Panc1 (cell line): Measurements from ENCODE around the gene FN3K. TPM values are rescaled to one million over a fixed set of nuclear protein-coding genes. Genes with fewer than 3 reads are reported as not detected.
A peak's percentile ranks its signal among the peaks of the same experiment; 100 is the strongest.

Experiments
- ATAC-seq: fragments of 200-7000 bp; cut with Tn5 transposase; 2 replicates; pipeline ENCODE4 v1.9.1; 2020; ENCODE audit warnings: mild to moderate bottlenecking, moderate library complexity
- BruUV-seq: library from RNA; stranded (reverse); fragments of 400-500 nt; replicated peaks from 2 replicates; lab custom pipeline; 2021; lab: Mats Ljungman, UMichigan
- CTCF ChIA-PET: fragments of 300-600 bp; sonication (Branson Sonifier 250); formaldehyde crosslinking; loops from one replicate; lab custom pipeline; 2022; ENCODE audit warnings: antibody characterized with exemption; lab: Charles Lee
- POLR2A ChIA-PET: fragments of 300-600 bp; sonication (Branson Sonifier 250); formaldehyde crosslinking; loops from one replicate; lab custom pipeline; 2022; ENCODE audit warnings: antibody characterized with exemption; lab: Charles Lee
- DNase-seq: peaks from one replicate; pipeline ENCODE4 v3.0.0-alpha.2; 2010; ENCODE audit warnings: low read depth, low spot score
- H3K27ac ChIP-seq: 2 replicates; pipeline ENCODE4 v1.5.1; 2011; ENCODE audit warnings: mild to moderate bottlenecking, low read length, inconsistent platforms
- H3K27me3 ChIP-seq: fragments of 200-500 bp; sonication (Bioruptor generic); 2 replicates; pipeline ENCODE4 v1.6.0; 2014; ENCODE audit warnings: low read length, inconsistent platforms; ENCODE audit not compliant: control insufficient read depth, insufficient read depth
- H3K36me3 ChIP-seq: fragments of 200-500 bp; sonication (Bioruptor generic); 2 replicates; pipeline ENCODE4 v1.5.1; 2014; ENCODE audit warnings: inconsistent platforms, mild to moderate bottlenecking, low read length, moderate library complexity; ENCODE audit not compliant: control insufficient read depth, insufficient read depth
- H3K4me1 ChIP-seq: 2 replicates; pipeline ENCODE4 v1.5.1; 2011; ENCODE audit warnings: inconsistent platforms, mild to moderate bottlenecking, low read length, moderate library complexity; ENCODE audit not compliant: control insufficient read depth, insufficient read depth
- H3K4me3 ChIP-seq, 2 experiments: 2 replicates each; pipeline ENCODE4 v1.5.1; 2011 to 2012; ENCODE audit warnings: low read depth in 2 of 2, low read length in 2 of 2, mild to moderate bottlenecking in 2 of 2, inconsistent platforms in 1 of 2, moderate library complexity in 1 of 2
- H3K9me3 ChIP-seq: fragments of 200-500 bp; sonication (Bioruptor generic); 2 replicates; pipeline ENCODE4 v1.5.1; 2014; ENCODE audit warnings: low read depth, mild to moderate bottlenecking, inconsistent platforms, low read length, moderate library complexity; ENCODE audit not compliant: control insufficient read depth, insufficient read depth
- POLR2AphosphoS5 ChIP-seq: IDR thresholded peaks from 2 replicates; pipeline ENCODE4 v1.6.1; 2012; ENCODE audit warnings: mild to moderate bottlenecking, low read depth, low read length, moderate library complexity
- SIN3A ChIP-seq: IDR thresholded peaks from 2 replicates; pipeline ENCODE4 v1.6.1; 2012; ENCODE audit warnings: low read depth, mild to moderate bottlenecking, low read length, moderate library complexity, borderline replicate concordance; ENCODE audit not compliant: insufficient read depth
- TCF7L2 ChIP-seq: IDR thresholded peaks from 2 replicates; pipeline ENCODE4 v1.6.1; 2011; ENCODE audit warnings: mild to moderate bottlenecking, low read depth, low read length, inconsistent platforms
- in situ Hi-C: cut with HindIII; loops from 2 replicates; pipeline ENCODE4 v1.10.0; 2016; ENCODE audit warnings: low sequenced_read_pairs, low pct_unique_long_range_greater_than_20kb
- intact Hi-C: fragments of 100-400 bp; cut with micrococcal nuclease; formaldehyde crosslinking; loops from one replicate; pipeline ENCODE4 v1.10.0; 2022; ENCODE audit not compliant: unreplicated experiment
- total RNA-seq: library from RNA; stranded (reverse); gene quantifications from one replicate; pipeline ENCODE4 v1.2.1, GENCODE V29; 2021; ENCODE audit not compliant: unreplicated experiment
- TF ChIP-seq, protein P1 (sequence below): fragments of 450-650 bp; IDR thresholded peaks from 2 replicates; pipeline ENCODE4 v1.5.1; 2017; ENCODE audit warnings: mild to moderate bottlenecking
- TF ChIP-seq, protein P2 (sequence below), 2 experiments: IDR thresholded peaks; 2 replicates each; pipeline ENCODE4 v1.6.1; 2011 to 2012; ENCODE audit warnings: low read depth in 2 of 2, control low read depth in 1 of 2, low read length in 1 of 2, mild to moderate bottlenecking in 1 of 2, moderate library complexity in 1 of 2; ENCODE audit not compliant: insufficient read depth in 1 of 2

Gene FN3K
- total RNA-seq, 1 experiment from 2014 or later: 34.8 TPM

- TF ChIP-seq POLR2AphosphoS5: no peak
- TF ChIP-seq, protein P1, sequence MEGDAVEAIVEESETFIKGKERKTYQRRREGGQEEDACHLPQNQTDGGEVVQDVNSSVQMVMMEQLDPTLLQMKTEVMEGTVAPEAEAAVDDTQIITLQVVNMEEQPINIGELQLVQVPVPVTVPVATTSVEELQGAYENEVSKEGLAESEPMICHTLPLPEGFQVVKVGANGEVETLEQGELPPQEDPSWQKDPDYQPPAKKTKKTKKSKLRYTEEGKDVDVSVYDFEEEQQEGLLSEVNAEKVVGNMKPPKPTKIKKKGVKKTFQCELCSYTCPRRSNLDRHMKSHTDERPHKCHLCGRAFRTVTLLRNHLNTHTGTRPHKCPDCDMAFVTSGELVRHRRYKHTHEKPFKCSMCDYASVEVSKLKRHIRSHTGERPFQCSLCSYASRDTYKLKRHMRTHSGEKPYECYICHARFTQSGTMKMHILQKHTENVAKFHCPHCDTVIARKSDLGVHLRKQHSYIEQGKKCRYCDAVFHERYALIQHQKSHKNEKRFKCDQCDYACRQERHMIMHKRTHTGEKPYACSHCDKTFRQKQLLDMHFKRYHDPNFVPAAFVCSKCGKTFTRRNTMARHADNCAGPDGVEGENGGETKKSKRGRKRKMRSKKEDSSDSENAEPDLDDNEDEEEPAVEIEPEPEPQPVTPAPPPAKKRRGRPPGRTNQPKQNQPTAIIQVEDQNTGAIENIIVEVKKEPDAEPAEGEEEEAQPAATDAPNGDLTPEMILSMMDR: no peak
- TF ChIP-seq, protein P2, sequence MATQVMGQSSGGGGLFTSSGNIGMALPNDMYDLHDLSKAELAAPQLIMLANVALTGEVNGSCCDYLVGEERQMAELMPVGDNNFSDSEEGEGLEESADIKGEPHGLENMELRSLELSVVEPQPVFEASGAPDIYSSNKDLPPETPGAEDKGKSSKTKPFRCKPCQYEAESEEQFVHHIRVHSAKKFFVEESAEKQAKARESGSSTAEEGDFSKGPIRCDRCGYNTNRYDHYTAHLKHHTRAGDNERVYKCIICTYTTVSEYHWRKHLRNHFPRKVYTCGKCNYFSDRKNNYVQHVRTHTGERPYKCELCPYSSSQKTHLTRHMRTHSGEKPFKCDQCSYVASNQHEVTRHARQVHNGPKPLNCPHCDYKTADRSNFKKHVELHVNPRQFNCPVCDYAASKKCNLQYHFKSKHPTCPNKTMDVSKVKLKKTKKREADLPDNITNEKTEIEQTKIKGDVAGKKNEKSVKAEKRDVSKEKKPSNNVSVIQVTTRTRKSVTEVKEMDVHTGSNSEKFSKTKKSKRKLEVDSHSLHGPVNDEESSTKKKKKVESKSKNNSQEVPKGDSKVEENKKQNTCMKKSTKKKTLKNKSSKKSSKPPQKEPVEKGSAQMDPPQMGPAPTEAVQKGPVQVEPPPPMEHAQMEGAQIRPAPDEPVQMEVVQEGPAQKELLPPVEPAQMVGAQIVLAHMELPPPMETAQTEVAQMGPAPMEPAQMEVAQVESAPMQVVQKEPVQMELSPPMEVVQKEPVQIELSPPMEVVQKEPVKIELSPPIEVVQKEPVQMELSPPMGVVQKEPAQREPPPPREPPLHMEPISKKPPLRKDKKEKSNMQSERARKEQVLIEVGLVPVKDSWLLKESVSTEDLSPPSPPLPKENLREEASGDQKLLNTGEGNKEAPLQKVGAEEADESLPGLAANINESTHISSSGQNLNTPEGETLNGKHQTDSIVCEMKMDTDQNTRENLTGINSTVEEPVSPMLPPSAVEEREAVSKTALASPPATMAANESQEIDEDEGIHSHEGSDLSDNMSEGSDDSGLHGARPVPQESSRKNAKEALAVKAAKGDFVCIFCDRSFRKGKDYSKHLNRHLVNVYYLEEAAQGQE (IDR thresholded peaks at IDR 0.05; ENCODE audit: insufficient read depth in 1 of 2, low read depth in 2 of 2, low read length in 1 of 2): no peak
- TF ChIP-seq TCF7L2: no peak
- no peak for TF ChIP-seq SIN3A
Measured at GRCh38 chr17:82699551-82699950, 35.9 kb upstream of the FN3K start.

GRCh38 chr17:82702231-82702927 lies 33.0 kb upstream of the FN3K start:
- no peak overlapping the region for H3K4me3 ChIP-seq
- ATAC-seq (no peak), DNase-seq (no peak)
- H3K4me1 ChIP-seq: 0 out of 2 replicates have a peak, but pooled peaks cover 3% of the 10 kb centered on the region
- intact Hi-C loops (no loop called here), in situ Hi-C loops (no loop called here)
- CTCF ChIA-PET: no interaction called here
- no TSS peak for BruUV-seq
- POLR2A ChIA-PET: no interaction called here
- H3K9me3 ChIP-seq: no peaks in the 10 kb centered on the region
- no peaks in the 10 kb centered on the region for H3K36me3 ChIP-seq
- no peak overlapping the region for H3K27ac ChIP-seq
- TF ChIP-seq POLR2AphosphoS5: no peak
- no peak for TF ChIP-seq TCF7L2
- TF ChIP-seq, protein P2 (IDR thresholded peaks at IDR 0.05; ENCODE audit: insufficient read depth in 1 of 2, low read depth in 2 of 2, low read length in 1 of 2): no peak
- TF ChIP-seq, protein P1: no peak
- no peak for TF ChIP-seq SIN3A
- H3K27me3 ChIP-seq: no peaks in the 10 kb centered on the region; the same call in 1 of the 2 replicates

More at GRCh38 chr17:82699551-82699950, 35.9 kb upstream of the FN3K start:
- ATAC-seq (no peak), DNase-seq (no peak)
- Histone ChIP-seq H3K4me1 (0 out of 2 replicates have a peak, but pooled peaks cover 5% of the 10 kb centered on the region), H3K4me3 (peak overlapping the region; percentile 62 to 65; a peak in 3 of 4 replicates), H3K27ac (no peak overlapping the region), H3K27me3 (peaks cover 2% of the 10 kb centered on the region; the same call in 1 of the 2 replicates), H3K9me3 (no peaks in the 10 kb centered on the region), H3K36me3 (no peaks in the 10 kb centered on the region)
- in situ Hi-C loops: no loop called here
- CTCF ChIA-PET: no interaction called here
- BruUV-seq: no TSS peak
- POLR2A ChIA-PET: no interaction called here
- intact Hi-C loops: no loop called here
